MM.1S (cell line): ENCODE results near the gene EMILIN1.

Experiments used
- CTCF ChIP-seq: fragments of 300-600 bp; sonication (generic); IDR thresholded peaks from 2 replicates; pipeline ENCODE4 v1.5.1; 2016; ENCODE audit warnings: antibody characterized with exemption, low read length, mixed read lengths
- EZH2 ChIP-seq: fragments of 300-600 bp; sonication (generic); optimal IDR thresholded peaks from 2 replicates; pipeline ENCODE3; 2017; ENCODE audit warnings: low read depth, mild to moderate bottlenecking, antibody characterized with exemption, low read length, mixed read lengths
- EZH2phosphoT487 ChIP-seq: fragments of 300-600 bp; sonication (generic); IDR thresholded peaks from 2 replicates; pipeline ENCODE4 v1.6.1; 2018; ENCODE audit warnings: antibody characterized with exemption, low read length

- TF ChIP-seq EZH2phosphoT487 (no peak), EZH2 (no peak), CTCF (no peak)
Measured at GRCh38 chr2:27054721-27055120, 23.7 kb upstream of the EMILIN1 start.
